ENCODE results near the gene ZNF860.

ZNF860 gene

DNA sequence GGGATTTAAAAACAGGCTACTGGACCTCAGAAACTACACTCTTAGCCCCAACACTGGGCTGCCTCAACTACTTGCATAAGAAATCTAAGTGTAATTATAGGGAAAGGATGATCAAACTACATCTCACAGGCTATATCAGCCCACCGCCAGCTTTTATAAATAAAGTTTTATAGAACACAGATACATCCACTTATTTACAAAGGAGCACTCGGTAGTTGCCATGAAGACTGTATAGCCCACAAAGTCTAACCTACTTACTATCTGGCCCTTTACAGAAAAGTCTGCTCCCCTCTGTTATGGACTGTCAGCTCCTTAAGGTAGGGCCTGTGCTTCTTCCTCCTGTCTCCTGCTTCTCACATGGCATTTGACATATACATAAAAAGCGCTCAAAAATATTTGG lies 9.9 kb upstream of the ZNF860 start:
- no peaks in the 10 kb centered on the region for H3K4me1 ChIP-seq (ENCODE audit: control insufficient read depth in 1 of 2, insufficient read depth in 1 of 2, low read depth in 1 of 2, low read length in 1 of 2)
- no peaks in the 10 kb centered on the region for H3K9me3 ChIP-seq
- peaks cover 41% of the 10 kb centered on the region for H3K27me3 ChIP-seq
- no peak overlapping the region for H3K4me3 ChIP-seq (ENCODE audit: low read depth in 1 of 2, low read length in 1 of 2)
- H3K36me3 ChIP-seq = no peaks in the 10 kb centered on the region
- H3K27ac ChIP-seq = no peak overlapping the region
- TF ChIP-seq, protein P1, sequence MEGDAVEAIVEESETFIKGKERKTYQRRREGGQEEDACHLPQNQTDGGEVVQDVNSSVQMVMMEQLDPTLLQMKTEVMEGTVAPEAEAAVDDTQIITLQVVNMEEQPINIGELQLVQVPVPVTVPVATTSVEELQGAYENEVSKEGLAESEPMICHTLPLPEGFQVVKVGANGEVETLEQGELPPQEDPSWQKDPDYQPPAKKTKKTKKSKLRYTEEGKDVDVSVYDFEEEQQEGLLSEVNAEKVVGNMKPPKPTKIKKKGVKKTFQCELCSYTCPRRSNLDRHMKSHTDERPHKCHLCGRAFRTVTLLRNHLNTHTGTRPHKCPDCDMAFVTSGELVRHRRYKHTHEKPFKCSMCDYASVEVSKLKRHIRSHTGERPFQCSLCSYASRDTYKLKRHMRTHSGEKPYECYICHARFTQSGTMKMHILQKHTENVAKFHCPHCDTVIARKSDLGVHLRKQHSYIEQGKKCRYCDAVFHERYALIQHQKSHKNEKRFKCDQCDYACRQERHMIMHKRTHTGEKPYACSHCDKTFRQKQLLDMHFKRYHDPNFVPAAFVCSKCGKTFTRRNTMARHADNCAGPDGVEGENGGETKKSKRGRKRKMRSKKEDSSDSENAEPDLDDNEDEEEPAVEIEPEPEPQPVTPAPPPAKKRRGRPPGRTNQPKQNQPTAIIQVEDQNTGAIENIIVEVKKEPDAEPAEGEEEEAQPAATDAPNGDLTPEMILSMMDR (IDR thresholded peaks at IDR 0.05) = no peak

GRCh38 chr3:31973081-31973480 lies 8.5 kb upstream of the ZNF860 start:
- H3K4me1 ChIP-seq (ENCODE audit: control insufficient read depth in 1 of 2, insufficient read depth in 1 of 2, low read depth in 1 of 2, low read length in 1 of 2) = no peaks in the 10 kb centered on the region
- no peak overlapping the region for H3K4me3 ChIP-seq (ENCODE audit: low read depth in 1 of 2, low read length in 1 of 2)
- H3K27me3 ChIP-seq = peaks cover 51% of the 10 kb centered on the region
- TF ChIP-seq, protein P1 (IDR thresholded peaks at IDR 0.05) = no peak
- no peaks in the 10 kb centered on the region for H3K36me3 ChIP-seq
- H3K27ac ChIP-seq = no peak overlapping the region
- no peaks in the 10 kb centered on the region for H3K9me3 ChIP-seq

GRCh38 chr3:31973837-31974236 lies 7.7 kb upstream of the ZNF860 start:
- H3K27ac ChIP-seq = no peak overlapping the region
- H3K36me3 ChIP-seq = no peaks in the 10 kb centered on the region
- no peaks in the 10 kb centered on the region for H3K9me3 ChIP-seq
- H3K27me3 ChIP-seq = peaks cover 58% of the 10 kb centered on the region
- no peaks in the 10 kb centered on the region for H3K4me1 ChIP-seq (ENCODE audit: control insufficient read depth in 1 of 2, insufficient read depth in 1 of 2, low read depth in 1 of 2, low read length in 1 of 2)
- H3K4me3 ChIP-seq (ENCODE audit: low read depth in 1 of 2, low read length in 1 of 2) = no peak overlapping the region
- TF ChIP-seq, protein P1 (IDR thresholded peaks at IDR 0.05) = no peak

DNA sequence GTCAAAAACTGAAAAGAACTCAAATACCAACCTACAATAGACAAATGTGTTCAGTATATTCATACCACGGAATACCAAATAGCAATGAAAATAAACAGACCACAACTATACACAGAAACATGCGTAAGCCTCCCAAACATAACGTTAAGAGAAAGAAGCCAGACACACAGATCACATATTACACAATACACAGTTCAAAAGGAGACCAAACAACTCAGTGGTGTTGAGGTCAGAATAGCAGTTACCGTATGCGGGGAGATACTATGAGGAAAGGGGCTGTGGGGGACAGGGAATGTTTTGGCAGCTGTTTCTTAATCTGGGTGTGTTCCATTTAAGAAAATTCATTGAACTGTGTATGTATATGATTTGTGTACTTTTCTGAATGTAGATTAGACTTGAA lies 7.1 kb upstream of the ZNF860 start:
- TF ChIP-seq, protein P1 (IDR thresholded peaks at IDR 0.05) = no peak
- no peaks in the 10 kb centered on the region for H3K4me1 ChIP-seq (ENCODE audit: control insufficient read depth in 1 of 2, insufficient read depth in 1 of 2, low read depth in 1 of 2, low read length in 1 of 2)
- H3K4me3 ChIP-seq (ENCODE audit: low read depth in 1 of 2, low read length in 1 of 2) = no peak overlapping the region
- H3K27ac ChIP-seq = no peak overlapping the region
- H3K27me3 ChIP-seq = peaks cover 65% of the 10 kb centered on the region
- H3K36me3 ChIP-seq = no peaks in the 10 kb centered on the region
- H3K9me3 ChIP-seq = no peaks in the 10 kb centered on the region

- TF ChIP-seq, protein P1 (IDR thresholded peaks at IDR 0.05) = no peak
- Histone ChIP-seq H3K4me3 (ENCODE audit: low read depth in 1 of 2, low read length in 1 of 2) (no peak overlapping the region), H3K36me3 (no peaks in the 10 kb centered on the region)
Observed at GRCh38 chr3:31974964-31975363, 6.6 kb upstream of the ZNF860 start.

DNA sequence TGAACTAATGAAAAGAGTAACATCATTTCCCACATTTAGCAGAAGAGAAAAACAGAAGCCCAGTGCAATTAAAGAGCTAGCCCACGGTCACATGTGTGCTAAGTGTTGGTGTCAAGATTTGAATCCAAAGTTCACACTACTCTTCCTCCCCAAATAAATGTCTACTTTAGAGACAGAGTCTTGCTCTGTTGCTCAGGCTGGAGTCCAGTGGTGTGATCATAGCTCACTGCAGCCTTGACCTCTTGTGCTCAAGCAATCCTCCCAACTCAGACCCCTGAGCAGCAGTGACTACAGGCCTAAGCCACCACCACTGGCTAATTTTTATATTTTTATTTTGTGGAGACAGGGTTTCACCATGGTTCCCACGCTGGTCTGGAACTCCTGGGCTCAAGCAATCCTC lies 5.2 kb upstream of the ZNF860 start:
- H3K9me3 ChIP-seq = no peaks in the 10 kb centered on the region
- TF ChIP-seq, protein P1 (IDR thresholded peaks at IDR 0.05) = no peak
- no peak overlapping the region for H3K27ac ChIP-seq
- H3K4me3 ChIP-seq (ENCODE audit: low read depth in 1 of 2, low read length in 1 of 2) = no peak overlapping the region
- H3K4me1 ChIP-seq (ENCODE audit: control insufficient read depth in 1 of 2, insufficient read depth in 1 of 2, low read depth in 1 of 2, low read length in 1 of 2) = peaks cover 9 to 10% of the 10 kb centered on the region in 2 experiments
- H3K27me3 ChIP-seq = peaks cover 83% of the 10 kb centered on the region
- H3K36me3 ChIP-seq = no peaks in the 10 kb centered on the region

More at GRCh38 chr3:31974964-31975363, 6.6 kb upstream of the ZNF860 start:
- H3K27me3 ChIP-seq = peaks cover 70% of the 10 kb centered on the region
- no peaks in the 10 kb centered on the region for H3K9me3 ChIP-seq
- no peak overlapping the region for H3K27ac ChIP-seq
- H3K4me1 ChIP-seq (ENCODE audit: control insufficient read depth in 1 of 2, insufficient read depth in 1 of 2, low read depth in 1 of 2, low read length in 1 of 2) = no peaks in the 10 kb centered on the region

Measured in neutrophil (primary cell).